PC-9 (cell line): ENCODE data around the gene CD1C. TPM values are rescaled to one million over a fixed set of nuclear protein-coding genes. Genes with fewer than 3 reads are reported as not detected.

Experiments used
- BruUV-seq: library from RNA; stranded (reverse); fragments of 400-500 nt; replicated peaks from 2 replicates; lab custom pipeline; 2021; lab: Mats Ljungman, UMichigan
- CTCF ChIA-PET: fragments of 300-600 bp; sonication (Branson Sonifier 250); formaldehyde crosslinking; loops from one replicate; lab custom pipeline; 2022; ENCODE audit warnings: antibody characterized with exemption; lab: Charles Lee
- POLR2A ChIA-PET: fragments of 300-600 bp; sonication (Branson Sonifier 250); formaldehyde crosslinking; loops from one replicate; lab custom pipeline; 2022; ENCODE audit warnings: antibody characterized with exemption; ENCODE audit not compliant: unreplicated experiment; lab: Charles Lee
- DNase-seq, 2 experiments: peaks; one replicate each; pipeline versions ENCODE4 v3.0.0 to v3.0.0-alpha.2; 2015 to 2022; ENCODE audit warnings: mixed read lengths in 1 of 2
- H2AFZ ChIP-seq: fragments of 200-600 bp; sonication (generic); 2 replicates; pipeline ENCODE4 v1.8.1; 2017; ENCODE audit warnings: antibody characterized with exemption
- H3F3A ChIP-seq: fragments of 200-600 bp; sonication (generic); 2 replicates; pipeline ENCODE4 v1.8.1; 2017; ENCODE audit warnings: antibody characterized with exemption, mild to moderate bottlenecking, low read depth; ENCODE audit not compliant: insufficient read depth
- H3K27ac ChIP-seq: fragments of 200-600 bp; sonication (generic); 2 replicates; pipeline ENCODE4 v1.6.1; 2016; ENCODE audit warnings: mixed run types
- H3K27me3 ChIP-seq: fragments of 200-600 bp; sonication (generic); 2 replicates; pipeline ENCODE4 v1.6.1; 2016; ENCODE audit warnings: low read depth, mixed run types; ENCODE audit not compliant: insufficient read depth
- H3K36me3 ChIP-seq: fragments of 200-600 bp; sonication (generic); 2 replicates; pipeline ENCODE4 v1.6.1; 2016; ENCODE audit warnings: low read depth, mixed run types
- H3K4me1 ChIP-seq: fragments of 200-600 bp; sonication (generic); replicated peaks from 2 replicates; pipeline ENCODE4 v1.6.1; 2016; ENCODE audit warnings: mixed run types; ENCODE audit not compliant: insufficient read depth
- H3K4me2 ChIP-seq: fragments of 200-600 bp; sonication (generic); 2 replicates; pipeline ENCODE4 v1.6.1; 2017; ENCODE audit warnings: mixed run types
- H3K4me3 ChIP-seq: fragments of 200-600 bp; sonication (generic); 2 replicates; pipeline ENCODE4 v1.6.1; 2016; ENCODE audit warnings: mixed run types
- H3K79me2 ChIP-seq: fragments of 200-600 bp; sonication (generic); 2 replicates; pipeline ENCODE4 v1.6.1; 2017; ENCODE audit warnings: low read depth, mixed run types
- H3K9me2 ChIP-seq: fragments of 200-600 bp; sonication (generic); 2 replicates; pipeline ENCODE4 v1.8.1; 2017; ENCODE audit warnings: mild to moderate bottlenecking; ENCODE audit not compliant: insufficient read depth
- H3K9me3 ChIP-seq: fragments of 200-600 bp; sonication (generic); 2 replicates; pipeline ENCODE4 v1.8.1; 2016; ENCODE audit warnings: low read depth; ENCODE audit not compliant: insufficient read depth
- H4K20me1 ChIP-seq: fragments of 200-600 bp; sonication (generic); 2 replicates; pipeline ENCODE4 v1.8.1; 2017; ENCODE audit not compliant: insufficient read depth
- CTCF ChIP-seq: fragments of 200-600 bp; sonication (generic); conservative IDR thresholded peaks from 2 replicates; pipeline ENCODE4 v1.6.1; 2017; ENCODE audit warnings: mixed run types, antibody characterized with exemption, mild to moderate bottlenecking, moderate library complexity
- EZH2 ChIP-seq: fragments of 200-600 bp; sonication (generic); IDR thresholded peaks from 2 replicates; pipeline ENCODE4 v1.8.0; 2017; ENCODE audit warnings: antibody characterized with exemption, low read depth
- intact Hi-C: fragments of 100-400 bp; cut with micrococcal nuclease; formaldehyde crosslinking; loops from one replicate; pipeline ENCODE4 v1.10.0; 2022; ENCODE audit not compliant: unreplicated experiment
- total RNA-seq: library from RNA; stranded (reverse); gene quantifications from 2 replicates; pipeline ENCODE4 v1.2.3, GENCODE V29; 2021

Gene CD1C
- total RNA-seq, 1 experiment from 2014 or later = not detected

DNA sequence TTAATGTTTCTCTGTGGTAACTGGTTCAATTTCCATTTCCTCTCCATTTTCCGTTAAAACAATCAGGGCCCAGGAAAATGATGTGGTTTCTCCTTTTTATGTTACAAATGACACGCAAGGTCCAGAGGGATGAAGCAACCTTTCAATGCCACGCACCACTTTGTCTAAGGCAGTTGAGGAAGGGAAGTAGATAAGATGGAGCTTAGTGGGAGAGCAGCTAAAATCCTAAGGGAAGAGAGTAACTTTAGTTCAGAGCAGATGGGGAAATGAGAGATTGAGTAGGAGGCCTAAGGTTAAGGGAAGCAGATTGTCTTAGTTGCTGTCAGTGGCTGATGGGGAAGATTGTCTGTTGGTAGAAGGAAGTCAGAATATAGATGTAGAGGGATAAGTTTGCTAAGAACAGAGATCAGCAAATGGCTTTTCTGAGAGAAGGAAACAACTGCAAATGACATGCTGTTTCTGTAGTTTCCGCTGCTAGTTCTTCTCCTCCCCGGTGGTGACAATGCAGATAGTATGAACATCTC, 660 bp downstream of the CD1C start:
- Histone ChIP-seq H3K9me3 (no peaks in the 10 kb centered on the region), H3K4me1 (no peaks in the 10 kb centered on the region), H4K20me1 (no peaks in the 10 kb centered on the region), H3K27me3 (no peaks in the 10 kb centered on the region), H3K79me2 (no peaks in the 10 kb centered on the region), H3F3A (no peaks in the 10 kb centered on the region), H2AFZ (no peak overlapping the region), H3K36me3 (no peaks in the 10 kb centered on the region), H3K27ac (no peak overlapping the region), H3K9me2 (no peaks in the 10 kb centered on the region), H3K4me3 (no peak overlapping the region), H3K4me2 (no peak overlapping the region)
- TF ChIP-seq CTCF (no peak), EZH2 (no peak)
- ChIA-PET POLR2A (no interaction called here), CTCF (no interaction called here)
- DNase-seq = no peak
- intact Hi-C loops = no loop called here
- no TSS peak for BruUV-seq

DNA sequence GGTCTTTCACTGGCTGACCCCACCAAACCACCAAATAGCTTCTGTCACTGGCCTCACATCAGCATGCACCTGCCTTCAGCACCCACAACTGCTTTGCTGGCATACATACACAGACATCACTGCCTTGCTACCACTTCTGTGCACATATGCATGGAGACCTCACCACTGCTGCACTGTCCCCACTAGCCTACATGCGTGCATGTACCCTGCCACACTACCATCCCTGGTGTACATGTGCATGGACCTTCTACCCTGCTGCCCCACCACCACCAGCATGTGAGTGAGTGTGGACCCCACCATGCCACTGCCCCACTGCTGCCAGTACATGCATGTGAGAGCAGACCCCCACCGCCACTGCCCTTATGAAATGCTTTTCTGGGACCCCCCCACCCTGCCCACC, 6.1 kb downstream of the CD1C start:
- ChIA-PET CTCF (no interaction called here), POLR2A (no interaction called here)
- H3K27me3 ChIP-seq = no peaks in the 10 kb centered on the region
- no peak overlapping the region for H3K4me2 ChIP-seq
- no peaks in the 10 kb centered on the region for H4K20me1 ChIP-seq
- no peaks in the 10 kb centered on the region for H3K79me2 ChIP-seq
- TF ChIP-seq CTCF (no peak), EZH2 (no peak)
- no peak overlapping the region for H3K27ac ChIP-seq
- no TSS peak for BruUV-seq
- H3K36me3 ChIP-seq = no peaks in the 10 kb centered on the region
- no peaks in the 10 kb centered on the region for H3F3A ChIP-seq
- intact Hi-C loops = no loop called here
- H3K4me1 ChIP-seq = no peaks in the 10 kb centered on the region
- DNase-seq = no peak
- no peak overlapping the region for H2AFZ ChIP-seq
- H3K4me3 ChIP-seq = no peak overlapping the region
- no peaks in the 10 kb centered on the region for H3K9me2 ChIP-seq
- no peaks in the 10 kb centered on the region for H3K9me3 ChIP-seq

DNA sequence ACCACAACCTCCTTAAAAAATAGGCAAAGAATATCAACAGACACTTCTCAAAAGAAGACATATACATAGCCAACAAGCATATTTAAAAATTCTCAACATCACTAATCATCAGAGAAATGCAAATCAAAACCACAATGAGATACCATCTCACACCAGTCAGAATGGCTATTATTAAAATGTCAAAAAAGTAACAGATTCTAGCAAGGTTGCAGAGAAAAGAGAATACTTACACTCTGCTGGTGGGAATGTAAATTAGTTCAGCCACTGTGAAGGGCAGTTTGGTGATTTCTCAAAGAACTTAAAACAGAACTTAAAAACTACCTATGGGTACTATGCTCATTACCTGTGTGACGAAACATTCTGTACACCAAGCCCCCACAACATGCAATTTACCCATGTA, 20.9 kb downstream of the CD1C start:
- H3K4me1 ChIP-seq = no peaks in the 10 kb centered on the region
- ChIA-PET CTCF (no interaction called here), POLR2A (no interaction called here)
- H3K9me3 ChIP-seq = peaks cover 4% of the 10 kb centered on the region; the same call in 1 of the 2 replicates
- H3K4me3 ChIP-seq = no peak overlapping the region
- no peak for DNase-seq
- no peak for TF ChIP-seq EZH2
- no peak for TF ChIP-seq CTCF
- no peaks in the 10 kb centered on the region for H3K27me3 ChIP-seq
- no peaks in the 10 kb centered on the region for H3K36me3 ChIP-seq
- no peaks in the 10 kb centered on the region for H3K79me2 ChIP-seq
- H3K27ac ChIP-seq = no peak overlapping the region
- no peak overlapping the region for H3K4me2 ChIP-seq
- H3F3A ChIP-seq = no peaks in the 10 kb centered on the region
- no TSS peak for BruUV-seq
- H3K9me2 ChIP-seq = no peaks in the 10 kb centered on the region
- H4K20me1 ChIP-seq = no peaks in the 10 kb centered on the region
- no peak overlapping the region; the same call in 1 of the 2 replicates for H2AFZ ChIP-seq
- intact Hi-C loops = no loop called here
